Ectodermal cell (in vitro differentiated cells): Measurements from ENCODE around the gene TCF25.

ENCODE experiments used
- H3K27ac ChIP-seq: 2 replicates; pipeline ENCODE4 v1.7.0; 2013; ENCODE audit warnings: mild to moderate bottlenecking, low read depth, low read length; ENCODE audit not compliant: insufficient read depth, poor library complexity, severe bottlenecking
- H3K27me3 ChIP-seq: 2 replicates; pipeline ENCODE4 v1.7.0; 2013; ENCODE audit warnings: mild to moderate bottlenecking, low read length; ENCODE audit not compliant: insufficient read depth, control insufficient read depth, poor library complexity, severe bottlenecking
- H3K36me3 ChIP-seq: one replicate; pipeline ENCODE4 v1.7.0; 2013; ENCODE audit warnings: low read length; ENCODE audit not compliant: control insufficient read depth, insufficient read depth
- H3K4me1 ChIP-seq: one replicate; pipeline ENCODE4 v1.7.0; 2013; ENCODE audit warnings: low read length; ENCODE audit not compliant: control insufficient read depth, insufficient read depth
- H3K4me3 ChIP-seq: 2 replicates; pipeline ENCODE4 v1.7.0; 2013; ENCODE audit warnings: low read depth, low read length, control low read depth; ENCODE audit not compliant: insufficient read depth
- H3K9me3 ChIP-seq: 2 replicates; pipeline ENCODE4 v1.7.0; 2013; ENCODE audit warnings: mild to moderate bottlenecking, low read length, moderate library complexity; ENCODE audit not compliant: control insufficient read depth
- WGBS, 2 experiments: methylation state at CpG; one replicate each; pipeline ENCODE4 v1.1.7; 2013; ENCODE audit warnings: missing lambda C conversion rate in 2 of 2; 5-methylcytosine and 5-hydroxymethylcytosine counted together

The TCF25 gene

DNA sequence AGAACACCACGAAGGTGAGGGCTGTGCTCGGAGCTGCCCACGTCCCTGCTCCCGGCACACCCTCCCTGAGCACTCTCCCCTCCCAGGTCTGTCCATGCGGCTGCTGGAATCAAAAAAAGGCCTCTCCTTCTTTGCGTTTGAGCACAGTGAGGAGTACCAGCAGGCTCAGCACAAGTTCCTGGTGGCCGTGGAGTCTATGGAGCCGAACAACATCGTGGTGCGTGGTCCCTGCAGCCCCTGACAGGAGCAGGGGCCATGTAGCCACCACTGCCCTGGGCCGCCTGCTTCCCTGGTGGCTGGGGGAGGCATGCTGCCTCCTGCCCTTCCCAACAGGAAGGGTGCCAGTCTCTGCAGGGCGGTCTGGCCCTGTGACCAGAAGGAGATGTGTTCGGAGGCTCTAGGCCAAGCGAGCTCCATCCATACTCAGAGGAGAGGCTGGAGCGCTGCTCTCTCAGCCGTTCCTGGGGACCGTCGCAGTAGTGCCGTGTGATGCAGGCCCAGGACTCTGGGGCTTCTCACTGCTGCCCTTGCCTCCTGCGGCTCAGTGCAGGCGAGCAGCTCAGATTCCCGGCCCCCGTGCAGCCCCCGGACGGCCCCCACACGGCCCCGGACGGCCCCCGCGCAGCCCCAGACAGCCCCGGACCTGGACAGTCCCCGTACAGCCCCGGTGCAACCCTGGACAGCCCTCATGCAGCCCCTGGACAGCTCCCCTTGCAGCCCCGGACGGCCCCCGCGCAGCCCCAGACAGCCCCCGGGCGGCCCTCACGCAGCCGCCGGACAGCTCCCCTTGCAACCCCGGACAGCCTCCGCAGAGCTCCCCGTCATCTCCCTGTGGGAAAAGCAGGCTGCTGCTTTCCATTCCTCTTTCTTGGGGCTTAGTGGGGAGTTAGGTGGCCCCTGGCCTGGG, 20.5 kb downstream of the TCF25 start:
- H3K4me3 ChIP-seq, result no peak overlapping the region

GRCh38 chr16:89895482-89896250, 22.3 kb downstream of the TCF25 start:
- peaks cover 49% of the 10 kb centered on the region for H3K36me3 ChIP-seq
- no peaks in the 10 kb centered on the region for H3K9me3 ChIP-seq
- WGBS, 2 experiments, result 96% methylated on average over 26 of the region's 26 CpGs
- no peak overlapping the region for H3K27ac ChIP-seq
- no peaks in the 10 kb centered on the region for H3K4me1 ChIP-seq
- no peaks in the 10 kb centered on the region for H3K27me3 ChIP-seq
- H3K4me3 ChIP-seq, result no peak overlapping the region

More for the DNA sequence above, 20.5 kb downstream of the TCF25 start:
- H3K36me3 ChIP-seq, result peaks cover 38% of the 10 kb centered on the region
- no peaks in the 10 kb centered on the region for H3K27me3 ChIP-seq
- no peaks in the 10 kb centered on the region for H3K9me3 ChIP-seq
- H3K27ac ChIP-seq, result no peak overlapping the region
- no peaks in the 10 kb centered on the region for H3K4me1 ChIP-seq
- WGBS, 2 experiments, result 96 to 97% methylated on average over 45 of the region's 45 CpGs

- Histone ChIP-seq H3K9me3 (no peaks in the 10 kb centered on the region), H3K4me3 (no peak overlapping the region), H3K27me3 (no peaks in the 10 kb centered on the region), H3K4me1 (no peaks in the 10 kb centered on the region), H3K36me3 (peaks cover 48% of the 10 kb centered on the region), H3K27ac (no peak overlapping the region)
- 94 to 96% methylated on average over 11 of the region's 11 CpGs for WGBS, 2 experiments
Observed at GRCh38 chr16:89897204-89897603, 23.8 kb downstream of the TCF25 start.

- H3K36me3 ChIP-seq, result peaks cover 43% of the 10 kb centered on the region
- H3K27ac ChIP-seq, result no peak overlapping the region
- H3K9me3 ChIP-seq, result no peaks in the 10 kb centered on the region
- H3K4me3 ChIP-seq, result no peak overlapping the region
- WGBS, 2 experiments, result 97% methylated on average over 36 of the region's 36 CpGs
- no peaks in the 10 kb centered on the region for H3K4me1 ChIP-seq
- no peaks in the 10 kb centered on the region for H3K27me3 ChIP-seq
Observed at GRCh38 chr16:89898201-89898967, 25.0 kb downstream of the TCF25 start.

- no peaks in the 10 kb centered on the region for H3K4me1 ChIP-seq
- H3K27me3 ChIP-seq, result no peaks in the 10 kb centered on the region
- no peak overlapping the region for H3K4me3 ChIP-seq
- WGBS, 2 experiments, result 97% methylated on average over 20 of the region's 20 CpGs
- H3K27ac ChIP-seq, result no peak overlapping the region
- peaks cover 35% of the 10 kb centered on the region for H3K36me3 ChIP-seq
- H3K9me3 ChIP-seq, result no peaks in the 10 kb centered on the region
Observed at GRCh38 chr16:89899879-89900481, 26.6 kb downstream of the TCF25 start.

- H3K4me3 ChIP-seq, result no peak overlapping the region
- H3K36me3 ChIP-seq, result peaks cover 39% of the 10 kb centered on the region
- 96 to 97% methylated on average over 17 of the region's 17 CpGs for WGBS, 2 experiments
- no peak overlapping the region for H3K27ac ChIP-seq
- H3K27me3 ChIP-seq, result no peaks in the 10 kb centered on the region
- H3K9me3 ChIP-seq, result no peaks in the 10 kb centered on the region
- no peaks in the 10 kb centered on the region for H3K4me1 ChIP-seq
Observed at GRCh38 chr16:89900885-89901284, 27.5 kb downstream of the TCF25 start.

DNA sequence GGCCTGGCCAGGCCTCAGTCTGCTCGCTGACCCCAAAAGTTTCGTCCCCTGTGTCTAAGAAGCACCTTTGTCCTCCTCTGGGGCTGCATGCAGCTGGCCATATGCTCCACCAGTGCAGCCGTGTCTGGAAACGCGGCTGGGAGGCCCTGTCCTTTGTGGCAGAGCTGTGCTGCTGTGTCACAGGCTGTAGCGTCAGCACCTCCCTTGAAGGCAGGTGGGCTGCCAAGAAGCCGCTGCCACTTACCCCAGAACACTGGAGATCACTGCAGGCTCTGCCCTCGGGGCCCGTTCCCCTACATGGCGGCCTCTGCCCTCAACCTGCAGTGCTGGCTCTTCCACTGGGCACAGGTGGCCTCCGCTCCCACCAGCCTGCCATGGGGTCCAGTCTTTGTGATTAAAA, 29.6 kb downstream of the TCF25 start:
- no peak overlapping the region for H3K4me3 ChIP-seq
- H3K36me3 ChIP-seq, result peaks cover 49% of the 10 kb centered on the region
- no peaks in the 10 kb centered on the region for H3K4me1 ChIP-seq
- H3K9me3 ChIP-seq, result no peaks in the 10 kb centered on the region
- H3K27ac ChIP-seq, result no peak overlapping the region
- 94 to 95% methylated on average over 11 of the region's 11 CpGs for WGBS, 2 experiments
- no peaks in the 10 kb centered on the region for H3K27me3 ChIP-seq

DNA sequence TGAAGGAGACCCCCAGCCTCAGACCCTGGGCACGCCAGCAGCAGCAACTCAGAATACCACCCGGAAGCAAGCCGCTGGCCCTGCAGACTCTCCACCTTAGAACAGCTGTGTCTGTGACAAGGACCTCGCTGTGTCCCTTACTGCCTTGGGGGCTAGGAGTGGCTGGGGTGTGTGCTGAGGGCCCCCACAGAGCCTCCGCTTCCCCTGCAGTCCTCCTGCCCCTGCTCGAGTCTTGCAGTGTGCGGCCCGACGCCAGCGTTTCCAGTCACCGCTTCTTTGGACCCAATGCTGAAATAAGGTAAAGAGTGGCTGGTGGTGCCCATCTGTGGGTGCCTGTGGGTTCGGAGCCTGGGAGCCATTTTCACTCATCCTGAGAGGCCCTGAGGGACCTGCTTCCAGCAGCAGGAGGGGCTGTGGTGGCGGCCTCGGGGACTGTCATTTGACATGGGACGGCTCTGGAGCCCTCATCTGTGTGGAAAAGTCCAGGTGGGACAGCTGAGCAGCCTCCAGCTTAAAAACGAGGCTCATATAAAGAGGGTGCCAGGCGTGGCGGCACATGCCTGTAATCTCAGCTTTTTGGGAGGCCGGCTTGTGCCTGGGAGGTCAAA, 30.6 kb downstream of the TCF25 start:
- no peaks in the 10 kb centered on the region for H3K4me1 ChIP-seq
- H3K27me3 ChIP-seq, result no peaks in the 10 kb centered on the region
- 95 to 97% methylated on average over 19 of the region's 19 CpGs for WGBS, 2 experiments
- peaks cover 52% of the 10 kb centered on the region for H3K36me3 ChIP-seq
- no peak overlapping the region for H3K4me3 ChIP-seq
- no peak overlapping the region for H3K27ac ChIP-seq
- no peaks in the 10 kb centered on the region for H3K9me3 ChIP-seq

- Histone ChIP-seq H3K4me3 (no peak overlapping the region), H3K36me3 (peaks cover 45% of the 10 kb centered on the region), H3K4me1 (peaks cover 5% of the 10 kb centered on the region), H3K27ac (no peak overlapping the region), H3K9me3 (no peaks in the 10 kb centered on the region), H3K27me3 (no peaks in the 10 kb centered on the region)
- WGBS, 2 experiments, result 95% methylated on average over 31 of the region's 31 CpGs
Observed at GRCh38 chr16:89904606-89905510, 31.5 kb downstream of the TCF25 start.
